GM21737 (cell line): ENCODE results near the gene ZNF512B.
"Not testable (repeated sequence)": the region's sequence is repeated elsewhere in the genome, so short reads cannot be mapped to it uniquely, and the experiment has no call there.

ENCODE experiments used
- ATAC-seq: cut with Tn5 transposase; IDR thresholded peaks from one replicate; pipeline ENCODE4 v1.9.1; 2021; ENCODE audit warnings: mild to moderate bottlenecking, moderate library complexity; ENCODE audit not compliant: unreplicated experiment

ZNF512B gene

DNA sequence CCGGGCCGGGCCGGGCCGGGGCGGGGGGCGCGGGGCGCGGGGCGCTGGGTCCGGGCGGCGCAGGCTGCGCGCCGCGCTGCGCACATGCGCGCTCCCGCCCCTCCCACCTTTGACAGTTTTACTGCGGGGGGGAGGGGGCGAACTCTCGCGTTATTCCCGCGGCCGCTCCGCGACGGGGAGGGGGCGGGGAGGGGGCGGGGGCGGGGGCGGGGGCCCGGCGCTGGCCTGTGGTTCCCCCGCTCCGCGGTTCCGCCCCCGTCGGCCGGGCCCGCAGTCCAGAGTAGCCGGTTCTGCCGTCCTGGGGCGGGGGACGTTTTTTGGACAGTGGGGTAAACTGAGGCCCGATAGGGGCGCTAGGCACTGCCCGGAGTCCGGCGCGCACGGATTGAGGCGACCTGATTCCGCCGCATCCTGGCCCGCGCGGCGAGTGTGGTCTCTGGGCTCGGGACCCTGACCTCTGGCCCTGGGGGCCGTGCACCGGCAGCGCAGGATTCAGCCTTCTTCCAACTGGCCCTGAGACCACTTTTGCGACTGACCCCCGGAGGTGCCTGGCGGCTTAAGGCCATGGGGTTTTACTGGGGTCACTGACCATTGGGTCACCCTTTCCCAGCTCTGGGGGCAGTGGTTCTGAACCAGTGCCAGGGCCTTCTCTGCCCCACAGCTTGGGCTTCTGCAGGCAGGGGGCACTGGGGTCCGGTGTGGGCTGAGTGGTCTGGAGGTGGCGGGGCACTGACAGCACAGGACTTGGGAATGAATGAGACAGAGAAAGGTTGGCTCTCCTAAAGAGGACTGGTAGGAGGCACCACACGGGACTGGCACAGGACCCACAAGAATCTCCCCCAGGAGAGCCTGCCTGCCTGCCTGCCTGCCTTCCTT, at the start of gene ZNF512B:
Gene ZNF512B (minus strand): TSS at position 93 of the 876 bp plus-strand sequence. CDS start 1,980 bp downstream, outside the sequence.
- ATAC-seq: no peak

DNA sequence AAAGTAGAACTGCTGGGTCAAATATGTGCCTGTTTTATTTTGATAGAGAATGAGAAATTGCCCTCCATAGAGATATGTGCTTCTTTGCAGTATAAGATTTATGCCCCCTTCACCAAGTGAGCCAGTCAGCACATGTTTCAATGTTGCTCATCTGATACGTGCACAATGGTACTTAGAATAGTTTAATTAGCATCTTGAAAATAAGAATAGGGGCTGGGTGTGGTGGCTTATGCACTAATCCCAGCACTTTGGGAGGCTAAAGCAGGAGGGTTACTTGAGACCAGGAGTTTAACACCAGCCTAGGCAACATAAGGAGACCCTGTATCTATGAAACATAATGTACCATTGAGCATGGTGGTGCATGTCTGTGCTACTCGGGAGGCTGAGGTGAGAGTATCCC, 45.9 kb upstream of the ZNF512B start:
- no peak for ATAC-seq

- not testable (repeated sequence) for ATAC-seq
Measured at GRCh38 chr20:64012385-64013154, 42.8 kb upstream of the ZNF512B start.

DNA sequence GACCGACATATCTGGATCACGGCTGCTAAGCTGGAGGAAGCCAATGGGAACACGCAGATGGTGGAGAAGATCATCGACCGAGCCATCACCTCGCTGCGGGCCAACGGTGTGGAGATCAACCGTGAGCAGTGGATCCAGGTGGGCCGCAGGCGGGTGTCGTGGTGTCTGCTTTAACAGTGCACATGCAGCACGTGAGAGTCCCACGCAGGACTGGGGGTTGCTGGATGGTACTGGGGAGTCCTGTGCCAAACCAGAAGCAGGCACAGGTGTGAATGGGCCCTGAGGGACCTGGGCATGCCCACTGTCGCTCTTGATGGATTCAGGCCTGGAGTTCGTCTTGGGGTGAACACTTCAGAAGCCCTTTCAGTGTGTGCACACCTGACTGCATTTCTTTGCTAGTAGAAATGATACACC, 41.6 kb upstream of the ZNF512B start:
- no peak for ATAC-seq

DNA sequence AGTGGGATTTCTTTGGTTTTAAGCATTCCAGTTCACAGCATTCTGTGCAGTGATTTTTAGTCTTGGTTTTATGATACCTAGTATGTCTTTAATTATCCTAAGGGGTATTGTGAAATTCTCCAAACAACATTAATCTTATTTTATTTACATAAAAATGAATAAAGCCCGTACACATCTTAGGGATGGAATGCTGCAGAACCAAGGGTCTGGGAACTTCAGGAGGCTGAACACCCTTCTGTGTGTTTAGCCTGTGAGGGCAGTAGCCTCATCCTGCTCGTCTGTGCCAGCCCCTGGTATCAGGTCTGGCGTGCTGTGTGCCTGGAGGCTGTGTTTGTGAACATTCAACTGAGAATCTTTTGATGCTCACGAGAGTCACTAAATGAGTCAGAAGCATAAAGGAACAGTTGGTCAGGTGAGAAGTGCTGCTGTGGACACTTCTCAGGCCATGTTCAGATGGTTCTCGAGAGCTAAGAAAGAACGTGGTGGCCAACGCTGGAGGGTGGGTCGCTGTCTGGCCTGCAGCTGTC, 41.0 kb upstream of the ZNF512B start:
- no peak for ATAC-seq

DNA sequence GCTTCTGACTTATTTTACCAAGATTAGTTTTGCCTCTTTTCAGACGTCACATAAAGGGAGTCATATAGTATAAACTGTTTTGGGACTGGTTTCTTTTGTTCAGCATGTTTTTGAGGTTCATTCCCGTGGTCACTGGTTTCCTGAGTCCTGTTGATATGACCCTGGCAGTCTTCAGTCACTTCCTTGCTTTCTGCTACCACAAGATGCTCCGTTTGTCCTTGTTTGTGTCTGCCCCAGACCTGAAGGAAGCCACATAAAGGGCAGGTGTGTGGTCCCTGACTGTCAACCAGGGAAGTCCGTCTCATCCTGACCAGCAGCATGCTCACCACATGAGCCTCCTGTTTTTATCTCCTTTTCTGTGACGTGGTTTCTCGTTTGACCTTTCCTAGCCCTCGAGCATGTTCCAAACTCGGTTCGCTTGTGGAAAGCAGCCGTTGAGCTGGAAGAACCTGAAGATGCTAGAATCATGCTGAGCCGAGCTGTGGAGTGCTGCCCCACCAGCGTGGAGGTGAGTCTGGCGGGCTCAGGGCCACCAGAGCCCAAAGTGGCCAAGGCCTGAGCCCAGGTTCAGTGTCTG, 40.2 kb upstream of the ZNF512B start:
- ATAC-seq: no peak

GRCh38 chr20:64006902-64007301, 37.2 kb upstream of the ZNF512B start:
- no peak for ATAC-seq

DNA sequence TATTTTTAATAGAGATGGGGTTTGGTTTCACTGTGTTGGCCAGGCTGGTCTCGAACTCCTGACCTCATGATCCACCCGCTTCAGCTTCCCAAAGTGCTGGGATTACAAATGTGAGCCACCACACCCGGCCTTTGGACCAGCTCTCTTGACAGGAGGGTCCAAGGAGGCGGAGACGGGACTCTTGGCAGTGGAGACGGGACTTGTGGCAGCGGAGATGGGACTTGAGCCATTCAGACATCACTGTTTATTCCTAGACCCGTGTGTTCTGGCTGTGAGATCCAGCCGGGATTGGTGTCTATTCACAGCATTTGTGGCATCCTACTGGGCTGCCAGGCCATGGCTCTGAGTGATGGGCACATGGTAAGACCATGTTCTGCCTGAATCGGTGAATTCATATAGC, 36.8 kb upstream of the ZNF512B start:
- no peak for ATAC-seq

DNA sequence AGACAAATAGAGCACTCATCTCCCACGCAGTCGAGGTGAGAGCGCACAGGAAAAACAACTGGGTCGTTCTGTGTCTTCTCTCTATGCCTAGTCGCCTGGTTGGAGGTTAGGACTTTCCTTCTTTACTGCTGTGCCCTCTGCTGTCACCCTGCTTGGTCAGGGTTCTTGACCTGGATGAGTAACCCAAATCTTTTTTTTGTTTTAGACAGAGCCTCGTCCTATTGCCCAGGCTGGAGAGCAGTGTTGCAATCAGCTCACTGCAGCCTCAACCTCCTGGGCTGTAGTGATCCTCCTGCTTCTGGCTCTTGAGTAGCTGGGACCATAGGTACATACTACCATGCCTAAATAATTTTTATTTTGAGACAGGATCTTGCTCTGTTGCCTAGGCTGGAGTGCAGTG, 35.7 kb upstream of the ZNF512B start:
- ATAC-seq: no peak

- no peak for ATAC-seq
Measured at GRCh38 chr20:64003960-64004725, 34.4 kb upstream of the ZNF512B start.

DNA sequence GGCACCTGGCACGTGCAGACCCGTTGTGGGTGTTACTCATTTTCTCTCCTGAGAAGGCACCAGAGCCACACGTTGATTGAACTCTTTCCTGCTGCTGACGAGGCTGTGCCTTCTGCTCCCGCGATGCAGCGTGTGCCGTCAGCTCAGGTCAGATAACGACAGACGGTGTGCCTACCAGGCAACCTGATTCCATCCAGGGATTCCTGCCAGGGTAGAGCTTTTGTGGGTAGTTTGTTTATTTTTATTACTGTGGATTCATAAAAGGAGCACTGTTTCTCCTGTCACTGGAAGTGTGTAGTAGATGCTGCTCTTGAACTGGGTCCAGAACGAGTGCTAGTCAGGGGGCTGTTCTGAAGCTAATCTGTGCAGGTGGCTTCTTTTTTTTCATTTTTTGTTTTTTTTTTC, 31.9 kb upstream of the ZNF512B start:
- no peak for ATAC-seq

DNA sequence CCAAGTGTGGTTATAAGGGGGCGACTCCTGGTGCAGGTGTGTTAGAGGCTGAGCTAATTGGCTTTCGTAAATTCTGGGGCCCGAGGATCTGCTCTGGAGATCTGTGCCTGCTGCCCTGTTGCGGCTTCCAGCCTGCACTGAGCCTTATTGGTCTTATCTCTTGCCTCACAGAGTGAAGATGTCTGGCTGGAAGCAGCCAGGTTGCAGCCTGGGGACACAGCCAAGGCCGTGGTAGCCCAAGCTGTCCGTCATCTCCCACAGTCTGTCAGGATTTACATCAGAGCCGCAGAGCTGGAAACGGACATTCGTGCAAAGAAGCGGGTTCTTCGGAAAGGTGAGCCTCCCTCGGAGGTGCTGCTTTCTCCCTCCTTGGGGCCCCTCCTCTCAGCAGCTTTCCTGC, 31.2 kb upstream of the ZNF512B start:
- ATAC-seq: no peak

DNA sequence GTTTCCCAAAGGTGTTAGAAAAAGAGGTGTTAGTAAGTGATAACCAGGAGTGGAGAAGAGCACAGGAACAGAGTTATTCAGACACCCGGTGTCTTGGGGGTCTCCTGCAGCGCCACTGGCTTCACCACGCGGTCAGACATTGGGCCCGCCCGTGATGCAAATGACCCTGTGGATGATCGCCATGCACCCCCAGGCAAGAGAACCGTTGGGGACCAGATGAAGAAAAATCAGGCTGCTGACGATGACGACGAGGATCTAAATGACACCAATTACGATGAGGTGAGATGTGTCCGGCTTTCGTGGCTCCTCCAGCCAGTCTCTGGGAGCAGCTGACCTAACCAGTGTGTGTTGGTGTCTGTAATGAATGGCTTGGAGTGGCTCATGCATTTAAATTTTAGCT, 13.2 kb upstream of the ZNF512B start:
- ATAC-seq: no peak

DNA sequence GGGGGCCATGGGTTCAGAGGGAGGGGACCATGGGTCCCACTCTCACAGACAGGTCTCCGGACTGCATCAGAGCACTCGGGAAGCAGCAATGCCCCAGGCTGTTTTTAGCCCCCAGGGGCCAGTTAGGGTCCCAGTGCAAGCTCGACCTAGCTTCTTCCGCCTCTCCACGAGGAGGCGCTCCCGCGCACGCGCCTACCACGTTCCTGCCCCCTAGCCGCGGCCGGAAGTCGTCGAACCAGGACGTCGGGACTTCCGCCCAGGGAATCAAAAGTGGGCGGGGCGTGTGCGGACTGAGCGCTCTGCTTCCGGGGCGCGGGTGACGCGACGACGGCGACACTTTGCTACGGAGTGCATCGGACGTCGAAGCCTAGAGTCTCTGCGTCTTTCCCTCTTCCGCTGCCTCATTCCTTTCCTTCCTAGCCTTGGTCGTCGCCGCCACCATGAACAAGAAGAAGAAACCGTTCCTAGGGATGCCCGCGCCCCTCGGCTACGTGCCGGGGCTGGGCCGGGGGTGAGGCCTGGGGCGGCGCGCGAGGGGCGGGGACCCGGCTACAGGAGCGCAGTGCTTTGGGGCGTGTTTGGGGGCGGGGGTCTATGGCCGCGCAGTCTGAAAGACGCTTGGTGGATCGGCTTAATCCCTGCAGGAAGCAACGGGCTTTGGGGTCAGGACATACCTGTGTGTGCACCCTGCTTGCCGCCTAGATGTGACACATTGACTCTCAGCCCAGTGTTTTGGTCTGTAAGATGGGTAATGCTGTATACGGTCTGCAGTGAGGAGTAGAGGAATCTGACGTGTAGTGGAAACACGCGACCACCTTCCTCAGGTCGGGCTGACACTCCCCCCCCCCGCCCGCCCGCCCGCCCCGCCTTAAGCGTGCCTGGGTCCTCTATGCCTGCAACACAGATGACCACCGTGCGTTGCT, 11.3 kb upstream of the ZNF512B start, which contains the start of gene PRPF6:
Gene PRPF6 (plus strand): TSS at position 327 of the 923 bp plus-strand sequence. CDS start 114 bp downstream, at position 441.
- ATAC-seq: peak; percentile 52

DNA sequence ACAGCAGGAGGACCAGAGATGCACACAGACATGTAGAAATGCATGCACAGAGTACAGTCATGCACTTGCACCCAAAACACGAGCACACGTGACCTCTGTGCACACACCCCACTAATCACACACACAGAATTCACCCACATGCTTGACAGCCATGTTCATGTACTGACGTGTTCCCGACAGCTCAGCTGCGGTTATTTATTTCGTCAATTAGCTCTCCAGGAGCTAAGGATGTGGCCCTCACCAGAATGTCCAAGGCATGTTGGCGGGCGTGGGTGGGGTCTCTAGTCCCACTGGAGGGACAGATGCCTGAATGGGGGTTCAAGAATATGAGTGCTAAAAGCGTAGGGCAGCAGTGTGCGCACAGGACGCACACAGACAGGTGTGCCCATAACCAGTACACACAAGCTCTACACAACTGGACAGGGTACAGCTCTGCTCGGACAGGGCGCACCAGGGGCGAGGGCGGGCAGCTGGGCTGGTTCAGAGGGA, 10.6 kb upstream of the ZNF512B start:
- ATAC-seq: peak; percentile 4

DNA sequence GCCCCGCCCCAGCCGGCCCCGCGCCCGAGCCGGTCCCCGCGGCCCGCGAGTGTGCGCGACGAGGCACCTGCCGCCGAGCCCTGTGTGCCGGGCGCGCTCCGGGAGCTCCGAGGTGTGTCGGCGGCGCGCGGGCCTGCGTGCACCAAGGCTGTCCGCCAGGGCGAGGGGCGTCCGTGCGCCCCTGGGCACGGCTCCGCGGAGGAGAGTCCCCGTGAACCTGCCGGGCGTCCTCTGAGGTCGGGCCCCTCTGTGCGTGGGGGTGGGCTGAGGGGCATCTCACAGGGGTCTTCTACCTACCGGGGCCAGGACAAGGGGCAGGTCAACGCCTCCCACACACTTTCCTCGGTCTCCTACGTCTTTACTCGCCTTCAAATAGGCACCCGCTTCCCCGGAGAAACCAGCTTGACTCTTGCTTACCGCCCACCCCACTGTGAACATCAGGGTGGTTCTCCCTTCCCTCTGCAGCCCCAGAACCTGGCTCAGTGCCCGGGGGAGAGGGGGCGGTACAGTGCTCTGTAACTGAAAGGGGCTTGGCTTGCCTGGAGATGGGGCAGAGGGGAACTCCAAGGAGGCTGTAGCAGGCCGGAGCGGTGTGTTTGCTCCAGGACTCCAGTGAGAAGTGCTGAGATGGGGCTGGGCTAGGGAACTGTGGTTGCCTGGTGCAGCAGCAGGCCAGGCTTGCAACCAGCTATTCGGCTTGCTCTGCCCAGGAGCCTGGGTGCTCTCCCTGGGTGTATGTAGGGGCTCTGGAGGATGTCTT, 10.0 kb upstream of the ZNF512B start, which contains the start of gene SAMD10:
Gene SAMD10 (minus strand): TSS at position 86 of the 760 bp plus-strand sequence. CDS start 175 bp downstream, outside the sequence.
- ATAC-seq: peak; percentile 36

- no peak for ATAC-seq
Measured at GRCh38 chr20:63979229-63979556, 9.5 kb upstream of the ZNF512B start.
